ENCODE results near the gene MRPL16.
"Not testable (repeated sequence)": the region's sequence is repeated elsewhere in the genome, so short reads cannot be mapped to it uniquely, and the experiment has no call there.

DNA sequence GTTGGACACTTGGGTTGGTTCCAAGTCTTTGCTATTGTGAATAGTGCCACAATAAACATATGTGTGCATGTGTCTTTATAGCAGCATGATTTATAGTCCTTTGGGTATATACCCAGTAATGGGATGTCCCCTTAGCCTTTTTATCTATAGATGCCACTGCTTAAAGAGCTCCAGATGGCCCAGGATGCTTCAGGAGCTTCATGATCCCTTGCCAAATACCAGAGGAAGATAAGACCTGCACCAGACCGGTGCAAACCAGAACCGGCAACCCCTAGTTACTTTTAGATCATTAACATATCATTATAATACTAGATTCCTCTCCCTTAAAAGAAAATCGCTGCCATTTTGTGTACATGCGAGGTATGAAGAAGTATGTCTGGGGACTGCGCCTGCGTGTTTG is 37.9 kb upstream of the MRPL16 start:
- not testable (repeated sequence) for TF ChIP-seq CTCF (conservative IDR thresholded peaks at IDR 0.05); ZFX (IDR thresholded peaks at IDR 0.05)
